ENCODE results near the gene GIPR. TPM values are rescaled to one million over a fixed set of nuclear protein-coding genes. Genes with fewer than 3 reads are reported as not detected.

The GIPR gene
- 1.9 and 4.8 TPM in 2 replicates for total RNA-seq (2014; rRNA removed)
- percentile 46 among the genes with signal in this experiment for Bru-seq, nascent RNA
- percentile 35 among the genes with signal in this experiment for BruChase-seq, experiment 1, labeled RNA remaining after a 6-hour chase
- BruChase-seq, experiment 2, labeled RNA remaining after a 2-hour chase, result percentile 41 among the genes with signal in this experiment
- long read RNA-seq, partial matches to known transcripts, result 1 of 3 reads
- long read RNA-seq, other reads (novel, unspliced or antisense), result 2 of 3 reads

- peak within 1 kb of the TSS; percentile 70 for H2AFZ ChIP-seq (ENCODE audit: low read length)
- no peak within 1 kb of the TSS for H3K27ac ChIP-seq (ENCODE audit: low read length)
- BruUV-seq (replicated peaks), result no TSS peak
- DNase-seq (peak; percentile 70), ATAC-seq (peak; percentile 81)
- H3K9me2 ChIP-seq (replicated peaks; ENCODE audit: low read length), result no peaks in the 10 kb centered on the region
- peak within 1 kb of the TSS; percentile 87 for H3K4me2 ChIP-seq (ENCODE audit: low read length)
- H3K27me3 ChIP-seq (ENCODE audit: low read length), result no peaks in the 10 kb centered on the region
- H3K79me2 ChIP-seq (ENCODE audit: low read length), result no peaks in the 10 kb centered on the region
- no peaks in the 10 kb centered on the region for H4K20me1 ChIP-seq (ENCODE audit: low read length)
- intact Hi-C loops (cut with micrococcal nuclease), result no loop called here
- no peaks in the 10 kb centered on the region for H3K9me3 ChIP-seq (ENCODE audit: low read length)
- H3K9ac ChIP-seq (ENCODE audit: low read length), result peak within 1 kb of the TSS; percentile 26
- POLR2A ChIA-PET (ENCODE audit: unreplicated experiment), result interaction anchor here (0.5 kb wide), 1 partner anchor 22 kb away, joined by 4 read pairs; no protein-coding TSS in a partner anchor
- no peaks in the 10 kb centered on the region for H3F3A ChIP-seq (ENCODE audit: low read length, unreplicated experiment)
- peak within 1 kb of the TSS; percentile 68 for H3K4me3 ChIP-seq (ENCODE audit: low read length)
- CTCF ChIA-PET, result no interaction called here
- TF ChIP-seq CTCF (conservative IDR thresholded peaks at IDR 0.05; ENCODE audit: low read depth, low read length) (no peak), EZH2 (IDR thresholded peaks at IDR 0.05; ENCODE audit: low read length, unreplicated experiment) (no peak), EZH2phosphoT487 (IDR thresholded peaks at IDR 0.05; ENCODE audit: borderline replicate concordance, low read length) (no peak)
- peaks cover 5% of the 10 kb centered on the region for H3K4me1 ChIP-seq (ENCODE audit: insufficient read depth, low read length)
- no peaks in the 10 kb centered on the region for H3K36me3 ChIP-seq (ENCODE audit: low read depth, low read length)
Measured at GRCh38 chr19:45667620-45668341, at the start of gene GIPR. Gene GIPR (plus strand): TSS chr19:45668221. CDS start chr19:45669521, 1,300 bp downstream.

GRCh38 chr19:45621389-45621788 is 46.6 kb upstream of the GIPR start:
- ChIA-PET POLR2A (ENCODE audit: unreplicated experiment) (no interaction called here), CTCF (no interaction called here)
- Histone ChIP-seq H3K9me3 (ENCODE audit: low read length) (no peaks in the 10 kb centered on the region), H3K27me3 (ENCODE audit: low read length) (no peaks in the 10 kb centered on the region), H3K4me3 (ENCODE audit: low read length) (no peak overlapping the region), H3K79me2 (ENCODE audit: low read length) (no peaks in the 10 kb centered on the region), H3K4me1 (ENCODE audit: insufficient read depth, low read length) (no peaks in the 10 kb centered on the region), H3K9ac (ENCODE audit: low read length) (no peak overlapping the region), H4K20me1 (ENCODE audit: low read length) (no peaks in the 10 kb centered on the region), H3K4me2 (ENCODE audit: low read length) (no peak overlapping the region), H3K36me3 (ENCODE audit: low read depth, low read length) (no peaks in the 10 kb centered on the region; the same call in 1 of the 2 replicates), H3K9me2 (replicated peaks; ENCODE audit: low read length) (no peaks in the 10 kb centered on the region), H2AFZ (ENCODE audit: low read length) (no peak overlapping the region), H3F3A (ENCODE audit: low read length, unreplicated experiment) (no peaks in the 10 kb centered on the region), H3K27ac (ENCODE audit: low read length) (no peak overlapping the region)
- ATAC-seq (no peak), DNase-seq (no peak)
- TF ChIP-seq CTCF (conservative IDR thresholded peaks at IDR 0.05; ENCODE audit: low read depth, low read length), result no peak
- TF ChIP-seq EZH2phosphoT487 (IDR thresholded peaks at IDR 0.05; ENCODE audit: borderline replicate concordance, low read length), result no peak
- TF ChIP-seq EZH2 (IDR thresholded peaks at IDR 0.05; ENCODE audit: low read length, unreplicated experiment), result no peak
- no TSS peak for BruUV-seq (replicated peaks)
- intact Hi-C loops (cut with micrococcal nuclease), result no loop called here

Measured in PC-3 (cell line).